Heart right ventricle (tissue), 16 donors: ENCODE measurements around the gene ABCA13. TPM values are rescaled to one million over a fixed set of nuclear protein-coding genes. Genes with fewer than 3 reads are reported as not detected.

Experiments used
- ATAC-seq, 8 donors: fragments of 200-7000 bp; cut with Tn5 transposase; one replicate each; pipeline ENCODE4 v1.9.1; 2020; ENCODE audit warnings: mild to moderate bottlenecking in 8 of 8, moderate library complexity in 8 of 8, moderate number of reproducible peaks in 1 of 8
- DNase-seq, 2 donors: peaks; one replicate each; pipeline ENCODE4 v3.0.0-alpha.2; 2020
- H3K27ac ChIP-seq, 10 donors: fragments of 200-600 bp; sonication (generic) in 2 of 10; one replicate each; pipeline versions ENCODE4 v1.5.0 to v1.8.0; 2020 to 2022; ENCODE audit warnings: mild to moderate bottlenecking in 3 of 10
- H3K27me3 ChIP-seq, 7 donors: fragments of 200-600 bp; one replicate each; pipeline ENCODE4 v1.8.0; 2021 to 2022; ENCODE audit warnings: mild to moderate bottlenecking in 2 of 7
- H3K36me3 ChIP-seq, 9 donors: fragments of 200-600 bp; sonication (generic) in 1 of 9; one replicate each; pipeline versions ENCODE4 v1.5.0 to v1.8.0; 2020 to 2022; ENCODE audit warnings: mild to moderate bottlenecking in 2 of 9
- H3K4me1 ChIP-seq, 9 donors: fragments of 200-600 bp; sonication (generic) in 1 of 9; one replicate each; pipeline versions ENCODE4 v1.5.0 to v1.8.0; 2020 to 2022; ENCODE audit warnings: mild to moderate bottlenecking in 4 of 9
- H3K4me3 ChIP-seq, 10 donors: fragments of 200-600 bp; sonication (generic) in 2 of 10; one replicate each; pipeline versions ENCODE4 v1.5.0 to v1.8.0; 2020 to 2022; ENCODE audit warnings: mild to moderate bottlenecking in 7 of 10, moderate library complexity in 2 of 10
- H3K9me3 ChIP-seq, 11 donors: fragments of 200-600 bp in 10 of 11; sonication (generic) in 2 of 11; one replicate each; pipeline versions ENCODE4 v1.5.0 to v1.8.0; 2013 to 2022; ENCODE audit warnings: mild to moderate bottlenecking in 2 of 11, control low read depth in 1 of 11, moderate library complexity in 1 of 11
- WGBS, 2 donors: extraction: QIAGEN DNeasy Blood & Tissue Kit; methylation state at CpG; one replicate each; pipeline ENCODE4 v1.1.7; 2013; ENCODE audit warnings: inconsistent platforms in 1 of 2; 5-methylcytosine and 5-hydroxymethylcytosine counted together
- intact Hi-C, 10 donors: fragments of 100-400 bp; cut with DNase I; formaldehyde crosslinking; loops; one replicate each; pipeline versions ENCODE4 v1.11.1 to v1.14.2; 2022
- polyA plus RNA-seq, 2 donors: library from polyadenylated mRNA; stranded (reverse); fragments of 200-250 nt; gene quantifications; one replicate each; pipeline ENCODE4 v1.2.3, GENCODE V29; 2013
- total RNA-seq, 10 donors: library from RNA; stranded (reverse); fragmentation: NEBNext Ultra II Directional in 3 of 10; extraction: Animal tissue kit (Norgen Biotek cat#: 25700) in 3 of 10; gene quantifications; one replicate each; pipeline versions ENCODE4 v1.2.1 to v1.2.4, GENCODE V29; 2021 to 2023
- TF ChIP-seq, protein P1 (sequence below), 9 donors: fragments of 200-600 bp; sonication (generic) in 2 of 9; IDR thresholded peaks; one replicate each; pipeline versions ENCODE4 v1.5.0 to v1.8.0; 2021 to 2022; ENCODE audit warnings: antibody characterized with exemption in 9 of 9, mild to moderate bottlenecking in 5 of 9, moderate library complexity in 1 of 9
- donor health status: Arrhythmogenic right ventricular cardiomyopathy.
- donor health status: ischemic (EF 13 %, LVEDD 7.1; RV severe dilation, severe dysfunction).
- donor health status: healthy with polysubstance abuse.
- donor health status: DM: no; HTN: yes; CAD: no.
- donor health status: DM: no; HTN: no; CAD: no.
- donor health status: ischemic (EF 25% LVEDD 6.9; RV normal size, moderate dysfunction).
- donor health status: ischemic (EF 25% LVEDD 5.7; RV mildly dilated, moderate dysfunction).
- donor health status: healthy.
- donor health status: DM: yes; HTN: yes; CAD: no.
- donor health status: Ischemic cardiomyopathy.
- donor health status: ischemic (EF 35%, LVEDD 5.7; RV mildly dilated, moderate dysfunction).
- donor health status: nonischemic (EF 11% LVEDD 7.7; RV severe dilation, severe dysfunction).
- donor health status: DM: yes; HTN: yes; CAD: no.
- donor health status: PGD.
- donor health status: ischemic (EF 29% LVEDD 5.4; RV normal size, mild dysfunction).
- donor health status: nonischemic (EF 23%, LVEDD 6.1; RV moderate dilation, normal function).

The ABCA13 gene
- total and polyA plus RNA-seq, 12 donors = 0.01 to 0.37 (median 0.06) TPM; not detected in 1

DNA sequence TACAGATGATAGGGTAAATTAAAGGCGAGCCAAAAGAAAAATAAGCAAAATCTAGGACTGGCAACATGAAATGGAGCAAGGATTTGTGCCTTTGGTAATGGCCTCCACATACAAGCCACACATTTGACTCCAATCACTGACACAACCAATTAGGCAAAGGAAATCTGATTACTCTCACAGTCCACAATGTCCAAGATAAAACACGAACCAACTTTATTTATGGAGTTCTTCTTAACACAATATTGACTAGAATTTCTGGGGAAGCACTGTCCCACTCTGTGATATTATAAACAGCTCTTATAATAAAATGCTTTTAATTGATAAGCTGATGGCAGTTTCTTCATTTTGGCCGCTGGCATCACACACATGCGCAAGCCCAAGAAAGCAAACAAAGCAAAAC is 334.2 kb downstream of the ABCA13 start:
- DNase-seq (no peak), ATAC-seq (no peak)
- TF ChIP-seq, protein P1, sequence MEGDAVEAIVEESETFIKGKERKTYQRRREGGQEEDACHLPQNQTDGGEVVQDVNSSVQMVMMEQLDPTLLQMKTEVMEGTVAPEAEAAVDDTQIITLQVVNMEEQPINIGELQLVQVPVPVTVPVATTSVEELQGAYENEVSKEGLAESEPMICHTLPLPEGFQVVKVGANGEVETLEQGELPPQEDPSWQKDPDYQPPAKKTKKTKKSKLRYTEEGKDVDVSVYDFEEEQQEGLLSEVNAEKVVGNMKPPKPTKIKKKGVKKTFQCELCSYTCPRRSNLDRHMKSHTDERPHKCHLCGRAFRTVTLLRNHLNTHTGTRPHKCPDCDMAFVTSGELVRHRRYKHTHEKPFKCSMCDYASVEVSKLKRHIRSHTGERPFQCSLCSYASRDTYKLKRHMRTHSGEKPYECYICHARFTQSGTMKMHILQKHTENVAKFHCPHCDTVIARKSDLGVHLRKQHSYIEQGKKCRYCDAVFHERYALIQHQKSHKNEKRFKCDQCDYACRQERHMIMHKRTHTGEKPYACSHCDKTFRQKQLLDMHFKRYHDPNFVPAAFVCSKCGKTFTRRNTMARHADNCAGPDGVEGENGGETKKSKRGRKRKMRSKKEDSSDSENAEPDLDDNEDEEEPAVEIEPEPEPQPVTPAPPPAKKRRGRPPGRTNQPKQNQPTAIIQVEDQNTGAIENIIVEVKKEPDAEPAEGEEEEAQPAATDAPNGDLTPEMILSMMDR (IDR thresholded peaks at IDR 0.05) = no peak
- Histone ChIP-seq H3K4me3 (no peak overlapping the region), H3K36me3 (no peaks in the 10 kb centered on the region), H3K9me3 (no peaks in the 10 kb centered on the region), H3K27me3 (peaks cover 0 to 2% (median 0%) of the 10 kb centered on the region in 7 donors), H3K4me1 (no peaks in the 10 kb centered on the region), H3K27ac (no peak overlapping the region)
- intact Hi-C loops = no loop called here
- 76 to 85% methylated on average over 4 of the region's 4 CpGs for WGBS, 2 donors

DNA sequence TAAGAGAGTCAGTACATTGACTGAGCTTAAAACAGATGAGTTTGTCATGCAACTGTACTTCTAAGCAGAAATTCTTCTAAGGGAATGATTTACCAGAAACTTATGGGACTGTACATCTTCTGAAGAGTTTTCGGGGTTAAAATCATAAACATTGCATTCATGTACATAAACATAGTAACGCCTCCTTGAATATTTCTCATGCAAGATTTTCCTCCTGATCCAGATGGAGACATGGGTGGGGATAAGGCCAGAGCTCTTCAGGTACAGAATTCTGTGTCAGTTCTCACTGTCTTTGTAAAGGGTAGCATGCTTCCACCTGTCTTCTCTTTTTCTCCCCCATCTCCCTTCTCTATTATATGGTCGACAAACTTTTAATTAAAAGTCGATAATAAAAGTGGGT is 335.3 kb downstream of the ABCA13 start:
- Histone ChIP-seq H3K36me3 (no peaks in the 10 kb centered on the region), H3K9me3 (no peaks in the 10 kb centered on the region), H3K4me3 (no peak overlapping the region), H3K4me1 (no peaks in the 10 kb centered on the region), H3K27ac (no peak overlapping the region), H3K27me3 (peaks cover 0 to 2% (median 0%) of the 10 kb centered on the region in 7 donors)
- 87 to 91% methylated on average over 4 of the region's 4 CpGs for WGBS, 2 donors
- intact Hi-C loops = no loop called here
- TF ChIP-seq, protein P1 (IDR thresholded peaks at IDR 0.05) = no peak
- ATAC-seq = no peak
- no peak for DNase-seq

DNA sequence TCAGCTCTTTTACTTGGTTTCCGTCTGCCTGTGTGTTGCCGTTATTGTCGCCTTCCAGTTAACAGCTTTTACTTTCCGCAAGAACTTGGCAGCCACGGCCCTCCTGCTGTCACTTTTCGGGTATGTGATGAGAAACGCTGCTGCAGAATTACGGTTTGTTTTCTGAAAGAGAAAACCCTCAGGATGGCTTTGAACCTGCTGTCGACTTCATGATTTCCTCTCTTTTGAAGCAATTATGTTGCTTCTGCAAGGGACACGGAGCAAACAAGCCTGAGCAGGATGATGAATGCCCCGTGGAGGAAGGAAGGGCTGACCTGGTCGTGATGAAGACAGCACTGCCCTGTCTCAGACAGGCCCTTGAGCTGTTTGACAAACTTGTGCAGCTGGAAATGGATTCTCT is 339.8 kb downstream of the ABCA13 start:
- DNase-seq = no peak
- 34 to 35% methylated on average over 12 of the region's 12 CpGs for WGBS, 2 donors
- Histone ChIP-seq H3K27ac (no peak overlapping the region), H3K4me1 (no peaks in the 10 kb centered on the region), H3K36me3 (no peaks in the 10 kb centered on the region), H3K27me3 (peaks cover 0 to 13% (median 0%) of the 10 kb centered on the region in 7 donors), H3K4me3 (no peak overlapping the region), H3K9me3 (no peaks in the 10 kb centered on the region)
- intact Hi-C loops = no loop called here
- TF ChIP-seq, protein P1 (IDR thresholded peaks at IDR 0.05) = no peak
- ATAC-seq = no peak

DNA sequence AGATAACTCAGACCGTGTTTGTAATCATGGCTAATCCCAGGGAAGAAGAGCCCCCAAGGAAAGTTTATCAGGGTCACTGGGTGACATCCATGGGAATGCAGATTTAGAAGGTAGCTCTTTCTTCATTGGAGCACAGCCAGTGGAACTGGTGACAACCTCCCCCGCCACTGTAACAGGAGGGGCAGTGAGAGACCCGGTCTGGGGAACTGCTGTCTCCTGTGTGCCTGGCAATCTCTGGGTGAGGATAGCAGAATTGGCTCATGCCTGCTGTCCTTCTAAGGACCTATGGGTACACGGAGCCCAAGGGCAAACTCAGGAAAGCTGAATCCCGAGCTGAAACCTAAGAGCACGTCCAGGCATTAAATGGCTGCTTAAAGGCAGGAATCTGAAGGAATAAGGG is 341.6 kb downstream of the ABCA13 start:
- H3K27ac ChIP-seq = no peak overlapping the region
- intact Hi-C loops = no loop called here

More for the DNA sequence above, 341.6 kb downstream of the ABCA13 start:
- Histone ChIP-seq H3K9me3 (no peaks in the 10 kb centered on the region), H3K4me1 (no peaks in the 10 kb centered on the region), H3K4me3 (no peak overlapping the region), H3K27me3 (peaks cover 0 to 13% (median 0%) of the 10 kb centered on the region in 7 donors), H3K36me3 (no peaks in the 10 kb centered on the region)
- TF ChIP-seq, protein P1 (IDR thresholded peaks at IDR 0.05) = no peak
- 37% methylated on average over 6 of the region's 6 CpGs for WGBS, 2 donors
- ATAC-seq = no peak
- DNase-seq = no peak
